NCI-H524 (cell line): Measurements from ENCODE around the gene WDR37.
"Not testable (repeated sequence)": the region's sequence is repeated elsewhere in the genome, so short reads cannot be mapped to it uniquely, and the experiment has no call there.

Experiments
- DNase-seq, 2 experiments: peaks; one replicate each; lab custom pipeline; 2025; lab: John Stamatoyannopoulos, UW

The WDR37 gene

GRCh38 chr10:1043532-1043995, 12.6 kb upstream of the WDR37 start:
- no peak for DNase-seq

GRCh38 chr10:1044146-1044545, 12.0 kb upstream of the WDR37 start:
- no peak for DNase-seq

- DNase-seq = no peak
Measured at GRCh38 chr10:1044964-1045363, 11.2 kb upstream of the WDR37 start.

- DNase-seq = no peak
Measured at GRCh38 chr10:1045415-1045814, 10.8 kb upstream of the WDR37 start.

GRCh38 chr10:1047937-1048336, 8.2 kb upstream of the WDR37 start:
- DNase-seq = peak in 1 of 2 experiments; percentile 3

GRCh38 chr10:1048349-1048731, 7.8 kb upstream of the WDR37 start:
- peak in 1 of 2 experiments; percentile 32 for DNase-seq

GRCh38 chr10:1048732-1049424, 7.3 kb upstream of the WDR37 start, which contains the start of gene IDI1:
TSS of gene IDI1 (minus strand) at chr10:1049119. CDS start at chr10:1049003, 116 bp downstream.
- DNase-seq = peak; percentile 78 to 93

GRCh38 chr10:1049425-1049958, 6.7 kb upstream of the WDR37 start:
- no peak for DNase-seq

- DNase-seq = no peak
Measured at GRCh38 chr10:1050145-1050544, 6.0 kb upstream of the WDR37 start.

GRCh38 chr10:1050554-1050953, 5.6 kb upstream of the WDR37 start:
- DNase-seq = no peak

GRCh38 chr10:1054684-1055083, 1.5 kb upstream of the WDR37 start:
- no peak for DNase-seq

- no peak for DNase-seq
Measured at GRCh38 chr10:1057106-1057657, 997 bp downstream of the WDR37 start.

- no peak for DNase-seq
Measured at GRCh38 chr10:1058017-1058416, 1.8 kb downstream of the WDR37 start.

GRCh38 chr10:1059902-1060301, 3.7 kb downstream of the WDR37 start:
- no peak for DNase-seq

GRCh38 chr10:1061930-1062774, 6.0 kb downstream of the WDR37 start:
- no peak for DNase-seq

GRCh38 chr10:1063232-1063865, 7.2 kb downstream of the WDR37 start:
- DNase-seq = no peak

- DNase-seq = no peak
Measured at GRCh38 chr10:1064964-1065247, 8.7 kb downstream of the WDR37 start.

- not testable (repeated sequence) for DNase-seq
Measured at GRCh38 chr10:1066734-1067133, 10.5 kb downstream of the WDR37 start.

- DNase-seq = no peak
Measured at GRCh38 chr10:1068380-1069361, 12.5 kb downstream of the WDR37 start.

- DNase-seq = no peak
Measured at GRCh38 chr10:1070919-1071318, 14.7 kb downstream of the WDR37 start.
